OCI-LY1 (cell line): ENCODE measurements around the gene SMYD1.

Experiments
- H2AFZ ChIP-seq: fragments of 200-600 bp; sonication (generic), shearing (Covaris generic); 2 replicates; pipeline ENCODE4 v1.6.0; 2014; ENCODE audit warnings: antibody characterized with exemption, mild to moderate bottlenecking, low read length
- H3F3A ChIP-seq: fragments of 200-600 bp; sonication (generic), shearing (Covaris generic); 2 replicates; pipeline ENCODE4 v1.6.0; 2014; ENCODE audit warnings: mild to moderate bottlenecking, antibody characterized with exemption, low read length, moderate library complexity; ENCODE audit not compliant: insufficient read depth
- H3K27ac ChIP-seq: fragments of 200-600 bp; sonication (generic); 2 replicates; pipeline ENCODE4 v1.5.1; 2014; ENCODE audit warnings: low read length, mixed run types, mild to moderate bottlenecking, low read depth; ENCODE audit not compliant: poor library complexity, severe bottlenecking
- H3K27me3 ChIP-seq: fragments of 200-600 bp; sonication (generic); 2 replicates; pipeline ENCODE4 v1.6.0; 2014; ENCODE audit warnings: antibody characterized with exemption, mild to moderate bottlenecking, low read length, moderate library complexity; ENCODE audit not compliant: insufficient read depth
- H3K36me3 ChIP-seq: fragments of 200-600 bp; sonication (generic); 2 replicates; pipeline ENCODE4 v1.6.1; 2014; ENCODE audit warnings: mild to moderate bottlenecking, antibody characterized with exemption, low read length, moderate library complexity, mixed read lengths; ENCODE audit not compliant: insufficient read depth
- H3K4me1 ChIP-seq: fragments of 200-600 bp; sonication (generic); 2 replicates; pipeline ENCODE4 v1.5.1; 2014; ENCODE audit warnings: mild to moderate bottlenecking, low read length, moderate library complexity; ENCODE audit not compliant: insufficient read depth, severe bottlenecking
- H3K4me2 ChIP-seq: fragments of 200-600 bp; sonication (generic), shearing (Covaris generic); 2 replicates; pipeline ENCODE4 v1.6.1; 2014; ENCODE audit warnings: low read length
- H3K4me3 ChIP-seq: fragments of 200-600 bp; sonication (generic); 2 replicates; pipeline ENCODE4 v1.5.1; 2014; ENCODE audit warnings: low read length, low read depth, mild to moderate bottlenecking, mixed read lengths; ENCODE audit not compliant: poor library complexity, severe bottlenecking
- H3K79me2 ChIP-seq: fragments of 200-600 bp; shearing (Covaris generic); 2 replicates; pipeline ENCODE4 v1.6.1; 2016; ENCODE audit warnings: mixed run types, low read length, mixed read lengths; ENCODE audit not compliant: insufficient read depth
- H3K9ac ChIP-seq: fragments of 200-600 bp; sonication (generic), shearing (Covaris generic); 2 replicates; pipeline ENCODE4 v1.6.1; 2014; ENCODE audit warnings: mild to moderate bottlenecking, low read length, mixed read lengths
- H3K9me2 ChIP-seq: fragments of 200-600 bp; sonication (generic), shearing (Covaris generic); 2 replicates; pipeline ENCODE4 v1.6.1; 2014; ENCODE audit warnings: low read depth, mild to moderate bottlenecking, low read length, mixed read lengths
- H3K9me3 ChIP-seq: fragments of 200-600 bp; shearing (Covaris generic); 2 replicates; pipeline ENCODE4 v1.6.1; 2014; ENCODE audit warnings: low read length, mixed read lengths
- H4K20me1 ChIP-seq: fragments of 200-600 bp; sonication (generic), shearing (Covaris generic); 2 replicates; pipeline ENCODE4 v1.6.0; 2016; ENCODE audit warnings: mild to moderate bottlenecking, low read length; ENCODE audit not compliant: insufficient read depth
- EZH2 ChIP-seq: fragments of 200-600 bp; sonication (generic), shearing (Covaris generic); IDR thresholded peaks from 2 replicates; pipeline ENCODE4 v1.8.0; 2017; ENCODE audit warnings: borderline replicate concordance, mixed run types, mild to moderate bottlenecking, antibody characterized with exemption, low read length, moderate library complexity, mixed read lengths
- TF ChIP-seq, protein P1 (sequence below): fragments of 200-600 bp; sonication (generic), shearing (Covaris generic); IDR thresholded peaks from 2 replicates; pipeline ENCODE4 v1.5.1; 2017; ENCODE audit warnings: mild to moderate bottlenecking, antibody characterized with exemption, low read length, moderate library complexity, mixed read lengths

SMYD1 gene

DNA sequence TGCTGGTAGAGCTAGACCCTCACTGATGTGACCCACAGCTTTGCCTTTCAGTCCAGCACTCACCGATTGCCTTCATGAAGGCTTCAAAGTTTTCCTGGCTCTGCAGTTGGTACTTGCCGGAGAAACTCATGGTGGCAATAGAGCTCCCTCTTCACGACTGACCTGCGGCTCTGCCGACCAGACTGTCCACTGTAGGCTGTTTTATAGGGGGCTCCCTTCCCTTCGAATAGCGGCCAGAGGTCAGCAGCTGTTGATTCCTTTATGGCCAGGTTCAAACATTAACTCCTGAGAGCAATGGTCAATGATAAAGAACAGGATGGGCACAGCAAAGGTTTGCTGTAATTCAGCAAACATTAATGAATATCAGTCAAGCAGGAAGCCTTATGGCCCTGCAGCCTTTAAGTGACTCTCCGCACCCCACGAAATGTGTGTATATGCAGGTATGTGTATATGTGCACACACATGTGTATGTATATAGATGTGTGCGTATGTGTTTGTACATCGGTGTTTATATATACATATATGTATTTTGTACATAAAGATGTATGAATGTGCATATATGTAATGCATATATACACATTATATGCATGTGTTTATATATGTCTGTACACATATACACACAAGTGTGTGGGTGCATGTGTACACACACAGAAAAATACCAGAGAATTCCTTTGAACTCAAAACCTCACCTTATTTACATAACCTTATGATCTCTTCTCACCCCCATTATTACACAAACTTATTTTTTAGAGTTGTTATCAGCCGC lies 60.4 kb downstream of the SMYD1 start, which contains the start of gene FABP1:
Gene FABP1, minus strand, starts transcription at position 175 of the 766 bp plus-strand sequence. Its CDS starts 45 bp downstream, at position 130.
- Histone ChIP-seq H3K9me2 (no peaks in the 10 kb centered on the region), H3K27ac (no peak within 1 kb of the TSS), H3K79me2 (no peaks in the 10 kb centered on the region), H3K9ac (no peak within 1 kb of the TSS), H3K9me3 (no peaks in the 10 kb centered on the region), H3F3A (no peaks in the 10 kb centered on the region), H3K36me3 (no peaks in the 10 kb centered on the region), H3K4me2 (no peak within 1 kb of the TSS), H2AFZ (no peak within 1 kb of the TSS), H4K20me1 (no peaks in the 10 kb centered on the region), H3K4me1 (no peaks in the 10 kb centered on the region), H3K27me3 (no peaks in the 10 kb centered on the region), H3K4me3 (no peak within 1 kb of the TSS)
- TF ChIP-seq, protein P1, sequence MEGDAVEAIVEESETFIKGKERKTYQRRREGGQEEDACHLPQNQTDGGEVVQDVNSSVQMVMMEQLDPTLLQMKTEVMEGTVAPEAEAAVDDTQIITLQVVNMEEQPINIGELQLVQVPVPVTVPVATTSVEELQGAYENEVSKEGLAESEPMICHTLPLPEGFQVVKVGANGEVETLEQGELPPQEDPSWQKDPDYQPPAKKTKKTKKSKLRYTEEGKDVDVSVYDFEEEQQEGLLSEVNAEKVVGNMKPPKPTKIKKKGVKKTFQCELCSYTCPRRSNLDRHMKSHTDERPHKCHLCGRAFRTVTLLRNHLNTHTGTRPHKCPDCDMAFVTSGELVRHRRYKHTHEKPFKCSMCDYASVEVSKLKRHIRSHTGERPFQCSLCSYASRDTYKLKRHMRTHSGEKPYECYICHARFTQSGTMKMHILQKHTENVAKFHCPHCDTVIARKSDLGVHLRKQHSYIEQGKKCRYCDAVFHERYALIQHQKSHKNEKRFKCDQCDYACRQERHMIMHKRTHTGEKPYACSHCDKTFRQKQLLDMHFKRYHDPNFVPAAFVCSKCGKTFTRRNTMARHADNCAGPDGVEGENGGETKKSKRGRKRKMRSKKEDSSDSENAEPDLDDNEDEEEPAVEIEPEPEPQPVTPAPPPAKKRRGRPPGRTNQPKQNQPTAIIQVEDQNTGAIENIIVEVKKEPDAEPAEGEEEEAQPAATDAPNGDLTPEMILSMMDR = no peak
- TF ChIP-seq EZH2 = no peak

DNA sequence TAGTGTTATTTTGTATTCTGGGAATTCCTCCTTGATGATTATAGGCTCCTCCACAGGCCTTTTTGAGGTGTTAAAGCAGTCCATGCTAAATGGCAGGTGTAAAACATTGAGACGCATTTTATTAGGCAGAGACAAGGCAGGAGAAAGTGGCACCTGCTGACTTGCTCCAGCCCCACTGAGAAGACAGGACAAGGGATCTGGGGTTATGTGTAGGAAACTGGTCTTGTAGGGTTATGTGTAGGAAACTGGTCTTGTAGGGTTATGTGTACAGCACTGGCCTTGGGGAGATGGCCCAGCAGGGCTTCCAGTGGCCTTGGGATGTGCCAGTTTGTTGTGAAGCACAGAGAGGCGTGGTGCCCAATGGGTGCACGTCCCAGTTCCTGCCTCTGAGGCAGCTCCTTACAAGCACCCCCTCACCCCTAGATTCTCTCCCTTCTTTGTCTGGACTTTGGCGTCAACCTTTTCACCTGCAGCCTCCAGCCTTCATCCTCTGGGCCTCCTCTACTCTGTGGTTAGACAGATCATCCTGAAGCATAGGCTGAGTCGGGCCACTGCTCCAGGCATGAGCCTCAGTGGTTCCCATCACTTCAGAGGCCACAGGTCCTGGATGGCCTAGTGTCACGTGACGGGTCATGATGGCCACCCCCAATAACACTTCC lies 61.2 kb downstream of the SMYD1 start:
- Histone ChIP-seq H3K9me2 (no peaks in the 10 kb centered on the region), H3K9ac (no peak overlapping the region), H3F3A (no peaks in the 10 kb centered on the region), H3K4me1 (no peaks in the 10 kb centered on the region), H4K20me1 (no peaks in the 10 kb centered on the region), H3K36me3 (no peaks in the 10 kb centered on the region), H3K9me3 (no peaks in the 10 kb centered on the region), H3K4me3 (no peak overlapping the region), H3K79me2 (no peaks in the 10 kb centered on the region), H3K27me3 (no peaks in the 10 kb centered on the region), H3K27ac (no peak overlapping the region), H3K4me2 (no peak overlapping the region), H2AFZ (no peak overlapping the region)
- no peak for TF ChIP-seq EZH2
- TF ChIP-seq, protein P1 = no peak

DNA sequence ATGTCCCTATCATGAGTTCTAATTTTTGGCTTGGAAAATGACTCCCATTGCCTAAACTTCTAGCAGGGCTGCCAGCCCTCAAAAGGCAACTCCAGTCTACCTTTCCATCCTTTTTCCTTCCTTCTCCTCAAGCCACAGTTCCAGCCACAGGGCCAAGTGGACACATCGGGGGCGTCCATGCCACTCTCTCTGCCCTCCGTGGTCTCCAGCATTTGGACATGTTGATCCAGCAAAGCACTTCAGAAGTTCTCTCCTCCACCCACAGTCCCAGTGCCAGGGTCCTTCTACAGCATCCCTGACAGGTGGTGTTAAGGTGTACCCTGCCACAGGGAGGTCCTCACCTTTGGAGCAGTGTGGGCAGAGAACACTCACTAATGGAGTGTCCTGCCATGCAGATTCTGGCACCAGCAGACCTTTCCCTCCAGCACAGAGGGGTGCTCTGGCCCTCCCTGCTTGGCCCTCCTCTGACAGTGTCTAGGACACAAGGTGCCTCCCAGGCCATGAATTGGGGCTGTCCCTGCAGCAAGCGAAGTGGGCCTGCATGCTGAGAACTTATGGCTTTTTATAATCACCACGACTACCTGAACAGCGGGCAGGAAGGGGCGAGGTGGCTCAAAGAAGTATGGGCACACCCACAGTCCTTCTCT lies 61.8 kb downstream of the SMYD1 start:
- H3K27me3 ChIP-seq = no peaks in the 10 kb centered on the region
- no peak overlapping the region for H3K4me2 ChIP-seq

More for the DNA sequence above, 61.8 kb downstream of the SMYD1 start:
- Histone ChIP-seq H3K27ac (no peak overlapping the region), H3K9me2 (no peaks in the 10 kb centered on the region), H3K4me1 (no peaks in the 10 kb centered on the region), H3K79me2 (no peaks in the 10 kb centered on the region), H3F3A (no peaks in the 10 kb centered on the region), H2AFZ (no peak overlapping the region), H4K20me1 (no peaks in the 10 kb centered on the region), H3K9me3 (no peaks in the 10 kb centered on the region), H3K36me3 (no peaks in the 10 kb centered on the region), H3K4me3 (no peak overlapping the region), H3K9ac (no peak overlapping the region)
- TF ChIP-seq, protein P1 = no peak
- no peak for TF ChIP-seq EZH2
